NOMO-1 treated with DMSO at 0.1 percent for 48 hours (cell line): ENCODE results near the gene PPP1R1C.
"Not testable (repeated sequence)": the region's sequence is repeated elsewhere in the genome, so short reads cannot be mapped to it uniquely, and the experiment has no call there.

Experiments used
- DNase-seq: peaks from one replicate; lab custom pipeline; 2025; ENCODE audit not compliant: unreplicated experiment; lab: John Stamatoyannopoulos, UW

PPP1R1C gene, protein sequence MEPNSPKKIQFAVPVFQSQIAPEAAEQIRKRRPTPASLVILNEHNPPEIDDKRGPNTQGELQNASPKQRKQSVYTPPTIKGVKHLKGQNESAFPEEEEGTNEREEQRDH

GRCh38 chr2:181985632-181986205, at the start of gene PPP1R1C:
Gene PPP1R1C (plus strand): TSS chr2:181985853. CDS start chr2:181986111, 258 bp downstream.
- DNase-seq, result no peak

GRCh38 chr2:181937473-181937872, 48.2 kb upstream of the PPP1R1C start:
- DNase-seq, result peak; percentile 90

DNA sequence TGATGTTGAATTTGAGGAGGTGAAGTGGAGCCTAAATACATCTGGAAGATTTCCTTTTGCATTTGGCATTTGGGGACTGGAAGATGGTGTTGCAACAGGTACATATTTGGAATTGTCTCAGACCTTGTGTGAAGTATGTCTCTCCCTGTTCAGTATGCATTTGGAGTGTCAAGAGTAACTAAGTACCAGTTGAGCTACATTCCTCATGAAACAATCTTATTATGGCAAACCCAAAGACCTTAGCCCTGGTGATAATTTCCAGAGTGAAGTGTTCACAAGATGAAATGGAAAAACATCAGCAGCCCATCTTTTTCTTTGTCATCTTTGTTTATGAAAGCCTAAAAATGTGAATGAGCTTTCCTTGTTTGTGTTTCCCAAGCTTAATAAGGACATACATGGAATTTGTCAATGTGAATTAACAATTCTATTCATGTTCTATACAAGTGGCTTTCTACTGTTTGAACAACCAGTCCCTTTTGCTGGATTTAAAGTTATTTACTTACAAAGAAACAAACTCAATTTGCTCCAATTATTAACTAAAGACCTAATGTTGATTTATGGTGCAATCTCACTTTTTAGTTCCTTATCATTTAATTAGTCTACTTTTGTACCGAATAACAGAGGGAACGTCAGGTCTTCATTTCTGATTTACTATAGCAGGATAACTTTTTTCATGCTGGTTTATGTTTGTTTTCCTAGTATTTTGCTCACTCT, 42.1 kb upstream of the PPP1R1C start:
- no peak for DNase-seq

DNA sequence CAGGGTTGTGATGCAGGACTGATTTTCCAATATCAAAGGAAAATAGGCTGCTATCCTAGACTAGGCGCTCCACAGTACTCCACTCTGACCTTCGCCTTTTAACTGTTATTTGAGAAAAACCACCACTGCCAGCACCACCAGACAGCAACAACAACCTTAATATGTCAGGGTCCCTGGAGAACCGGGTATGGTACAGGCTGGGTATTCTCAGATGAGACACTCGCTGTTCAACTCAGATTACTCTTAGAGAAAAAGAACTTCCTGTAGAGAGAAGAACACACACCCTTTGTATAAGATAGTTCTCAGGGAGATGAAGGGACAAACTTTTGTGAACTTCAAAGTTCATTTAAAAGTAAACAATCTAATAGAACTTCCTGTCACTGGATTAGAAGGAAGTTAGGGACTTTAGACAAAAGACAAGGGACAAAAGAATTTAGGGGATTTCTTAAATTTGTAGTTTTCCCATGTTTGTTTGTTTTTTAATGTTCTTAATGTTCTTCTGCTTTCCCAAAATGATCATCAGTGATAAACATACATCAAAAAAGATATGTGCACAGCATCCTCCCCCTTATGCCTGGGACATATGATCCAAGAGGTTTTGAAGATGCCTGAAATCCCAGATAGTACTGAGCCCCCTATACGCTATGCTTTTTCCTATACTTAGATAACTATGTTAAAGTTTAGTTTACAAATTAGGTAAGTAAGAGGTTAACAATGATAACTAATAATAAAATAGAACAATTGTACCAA, 41.3 kb upstream of the PPP1R1C start:
- no peak for DNase-seq

DNA sequence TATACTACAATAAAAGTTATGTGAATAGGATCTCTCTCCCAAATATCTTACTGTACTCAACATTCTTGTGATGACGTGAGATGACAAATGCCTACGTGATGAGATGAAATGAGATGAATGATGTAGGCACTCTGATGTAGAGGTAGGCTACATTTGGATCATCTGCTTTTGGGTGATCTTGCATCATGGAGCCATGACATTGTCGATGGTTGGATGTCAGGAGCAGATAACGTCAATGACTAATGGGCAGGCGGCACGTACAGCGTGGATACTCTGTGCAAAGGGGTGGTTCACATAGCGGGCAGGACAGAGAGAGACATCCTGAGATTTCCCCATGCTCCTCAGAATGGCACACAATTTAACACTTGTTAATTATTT, 40.8 kb upstream of the PPP1R1C start:
- no peak for DNase-seq

GRCh38 chr2:181946444-181947127, 39.1 kb upstream of the PPP1R1C start:
- no peak for DNase-seq

- DNase-seq, result no peak
Observed at GRCh38 chr2:181947273-181947672, 38.4 kb upstream of the PPP1R1C start.

DNA sequence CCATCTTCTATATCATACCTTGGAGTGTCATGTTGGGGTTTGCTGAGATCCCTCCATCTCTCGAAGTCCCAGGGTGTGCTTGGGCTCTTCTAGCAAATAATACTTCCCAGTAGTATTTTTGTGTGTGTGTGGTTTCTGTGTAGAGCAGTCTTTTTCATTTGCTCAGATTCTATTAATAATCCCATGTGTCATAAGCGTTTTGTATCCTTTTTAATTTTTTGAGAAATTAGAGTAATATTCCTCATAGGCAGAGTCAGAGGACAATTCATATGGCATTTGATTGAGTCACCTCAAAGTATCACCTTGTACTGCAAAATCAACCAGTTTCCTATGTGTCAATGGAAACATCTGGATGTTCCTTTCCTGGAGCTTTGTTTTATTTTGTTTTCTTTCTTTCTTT, 37.4 kb upstream of the PPP1R1C start:
- no peak for DNase-seq

- DNase-seq, result no peak
Observed at GRCh38 chr2:181949047-181949446, 36.6 kb upstream of the PPP1R1C start.

DNA sequence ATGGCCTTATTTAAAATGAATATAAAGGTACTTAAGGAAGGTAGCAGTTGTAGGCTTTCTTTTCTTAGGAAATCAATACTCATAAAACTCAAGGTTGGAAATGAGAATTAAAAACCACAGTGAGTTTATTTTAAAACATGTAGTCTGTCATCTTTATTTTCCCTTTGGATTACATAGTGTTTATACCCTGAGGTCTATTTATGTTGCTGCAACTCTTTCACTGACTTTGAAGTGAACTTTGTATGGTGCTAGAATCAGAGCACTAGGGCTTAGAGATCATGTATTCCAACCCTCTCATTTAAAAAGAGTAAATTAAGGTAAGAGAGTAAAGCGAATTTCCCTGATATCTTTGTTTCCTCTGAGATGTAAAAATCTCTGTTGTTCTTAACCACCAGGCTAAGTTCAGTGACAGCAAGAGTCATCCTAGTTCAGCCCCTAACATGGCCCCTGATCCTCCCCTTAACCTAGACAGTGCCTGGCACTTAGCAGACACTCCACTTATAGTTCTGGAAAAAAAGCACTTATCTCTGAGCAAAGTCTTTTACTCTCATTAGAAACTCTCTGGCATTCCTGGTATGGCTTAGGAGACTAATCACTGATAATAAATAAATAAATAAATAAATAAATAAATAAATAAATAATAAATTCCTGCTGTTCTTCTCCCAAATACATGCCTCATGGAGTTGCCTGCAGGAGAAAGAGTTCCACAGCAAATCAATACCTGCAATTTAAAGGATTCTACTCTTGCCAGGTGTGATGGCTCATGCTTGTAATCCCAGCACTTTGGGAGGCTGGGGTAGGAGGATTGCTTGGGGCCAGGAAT, 33.0 kb upstream of the PPP1R1C start:
- no peak for DNase-seq

DNA sequence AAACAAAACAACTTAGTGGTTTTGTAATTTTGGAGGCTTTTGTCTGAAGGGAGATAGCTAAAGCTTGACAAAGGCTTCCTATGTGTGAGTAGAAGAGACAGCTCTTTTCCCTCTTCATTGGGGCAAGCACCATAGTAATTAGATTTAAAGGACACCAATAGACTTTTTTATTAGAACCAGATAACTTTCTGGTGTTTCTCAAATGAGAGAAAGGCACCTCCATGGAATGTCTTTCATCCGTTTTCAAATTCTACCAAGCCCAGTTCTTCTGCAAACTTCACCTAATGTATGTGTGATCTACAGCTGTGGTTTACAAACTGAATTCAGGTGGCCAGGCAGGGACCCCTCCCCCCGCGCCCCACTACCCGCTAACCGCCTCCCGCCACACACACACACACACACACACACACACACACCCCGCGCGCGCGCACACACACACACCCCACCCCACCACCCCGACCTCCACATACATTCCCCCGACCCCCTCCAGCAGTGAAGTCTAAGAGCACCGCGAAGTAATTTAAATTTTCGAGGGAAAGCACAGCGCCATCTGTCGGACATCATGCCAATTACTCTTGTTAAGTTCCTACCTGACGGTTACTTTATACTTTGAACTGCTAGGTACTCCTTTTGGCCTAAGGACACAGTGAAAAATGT, 31.6 kb upstream of the PPP1R1C start:
- DNase-seq, result peak; percentile 57

DNA sequence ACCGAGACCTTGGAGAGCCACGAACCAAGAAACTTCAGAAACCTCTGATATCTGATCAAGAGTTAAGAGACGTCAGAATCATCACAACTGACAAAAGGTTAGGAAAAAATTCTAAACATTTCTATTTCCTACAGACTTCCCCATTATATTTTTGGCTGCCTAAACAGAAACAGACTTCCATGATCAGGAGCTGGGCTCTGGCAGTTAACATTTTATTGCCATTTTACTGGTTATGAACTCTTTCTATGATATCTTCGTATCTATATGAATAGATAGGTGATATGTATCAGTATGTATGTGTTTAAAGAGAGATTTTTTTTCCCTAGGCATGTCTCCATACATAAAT, 31.1 kb upstream of the PPP1R1C start:
- peak; percentile 33 for DNase-seq

DNA sequence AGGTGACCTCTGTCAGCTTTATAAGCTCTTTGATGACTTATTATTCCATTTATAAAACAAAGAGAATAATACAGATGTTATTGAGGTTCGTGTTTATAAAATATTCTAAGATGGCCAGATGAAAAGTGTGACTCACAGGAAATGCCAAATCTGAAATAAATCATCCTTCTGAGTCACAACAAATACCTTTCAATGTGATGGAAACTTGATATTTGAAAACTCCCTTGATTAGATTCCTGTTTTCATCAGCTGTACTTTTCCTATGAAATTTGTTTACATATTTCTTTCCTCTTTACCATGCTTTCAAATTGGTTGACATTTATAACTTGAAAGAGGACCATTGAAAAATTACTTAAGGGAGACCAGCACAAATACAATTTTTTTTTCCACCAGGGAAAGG, 30.6 kb upstream of the PPP1R1C start:
- DNase-seq, result no peak

DNA sequence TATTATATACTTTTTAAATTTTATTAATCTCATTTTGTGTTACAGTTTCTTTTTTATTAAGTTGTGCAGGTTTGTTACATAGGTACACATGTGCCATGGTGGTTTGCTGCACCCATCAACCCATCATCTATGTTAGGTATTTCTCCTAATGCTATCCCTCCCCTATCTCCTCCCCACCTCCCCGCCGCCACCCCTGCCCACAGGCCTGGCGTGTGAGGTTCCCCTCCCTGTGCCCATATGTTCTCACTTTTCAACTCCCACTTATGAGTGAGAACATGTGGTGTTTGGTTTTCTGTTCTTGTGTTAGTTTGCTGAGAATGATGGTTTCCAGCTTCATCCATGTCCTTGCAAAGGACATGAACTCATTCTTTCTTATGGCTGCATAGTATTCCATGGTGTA, 29.8 kb upstream of the PPP1R1C start:
- DNase-seq, result not testable (repeated sequence)

DNA sequence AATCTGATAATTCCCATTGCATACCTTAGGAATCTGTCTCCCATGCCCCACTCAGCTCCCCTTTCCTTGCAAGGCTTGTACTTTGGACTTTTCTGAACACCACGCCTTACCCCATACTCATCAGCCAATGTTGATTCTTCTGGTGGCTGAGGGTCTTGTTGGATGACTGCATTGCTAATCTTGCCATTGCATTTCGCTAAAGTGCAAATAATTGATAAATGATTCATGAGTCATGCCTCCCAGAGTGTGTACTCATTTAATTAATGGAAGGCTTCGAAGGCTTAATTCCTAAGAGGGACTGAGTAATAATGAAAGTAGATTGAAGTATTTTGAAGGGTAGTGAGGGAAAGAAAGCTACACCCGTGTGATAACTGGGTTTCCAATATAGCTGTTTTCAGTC, 28.0 kb upstream of the PPP1R1C start:
- no peak for DNase-seq

DNA sequence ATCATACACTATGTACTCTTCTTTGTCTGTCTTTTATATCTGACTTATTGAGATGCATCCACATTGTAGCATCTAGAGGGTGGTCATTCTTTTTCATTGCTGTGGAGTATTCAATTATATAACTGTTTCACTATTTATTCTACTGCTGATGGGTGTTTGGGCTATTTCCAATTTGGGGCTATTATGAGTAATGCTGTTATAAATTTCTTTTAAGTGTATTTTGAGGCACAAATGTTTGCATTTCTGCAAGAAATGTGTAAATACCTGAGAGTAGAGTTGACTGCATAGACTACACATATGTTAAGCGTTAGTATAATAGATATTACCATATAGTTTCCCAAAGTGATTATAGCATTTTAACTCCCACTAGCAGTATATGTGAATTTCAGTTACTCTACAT, 26.9 kb upstream of the PPP1R1C start:
- DNase-seq, result no peak

- no peak for DNase-seq
Observed at GRCh38 chr2:181959508-181959907, 26.1 kb upstream of the PPP1R1C start.

DNA sequence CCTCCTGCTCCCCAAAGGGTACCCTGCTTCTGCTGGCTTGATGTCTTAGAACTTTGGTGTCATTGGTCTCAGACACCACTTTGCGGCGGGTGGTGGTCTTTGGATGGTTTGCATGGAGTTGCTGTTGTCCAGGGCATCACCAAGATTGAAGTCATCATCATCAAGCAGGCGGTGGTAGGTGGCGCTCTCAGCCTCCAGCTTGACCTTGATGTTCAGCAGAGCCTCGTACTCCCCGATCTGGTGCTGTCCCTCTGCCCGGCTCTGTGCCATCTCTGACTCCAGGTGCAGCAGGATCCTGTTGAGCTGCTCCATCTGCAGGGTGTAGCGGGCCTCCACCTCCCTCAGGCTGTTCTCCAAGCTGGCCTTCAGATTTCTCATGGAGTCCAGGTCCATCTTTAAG, 24.5 kb upstream of the PPP1R1C start:
- DNase-seq, result not testable (repeated sequence)

DNA sequence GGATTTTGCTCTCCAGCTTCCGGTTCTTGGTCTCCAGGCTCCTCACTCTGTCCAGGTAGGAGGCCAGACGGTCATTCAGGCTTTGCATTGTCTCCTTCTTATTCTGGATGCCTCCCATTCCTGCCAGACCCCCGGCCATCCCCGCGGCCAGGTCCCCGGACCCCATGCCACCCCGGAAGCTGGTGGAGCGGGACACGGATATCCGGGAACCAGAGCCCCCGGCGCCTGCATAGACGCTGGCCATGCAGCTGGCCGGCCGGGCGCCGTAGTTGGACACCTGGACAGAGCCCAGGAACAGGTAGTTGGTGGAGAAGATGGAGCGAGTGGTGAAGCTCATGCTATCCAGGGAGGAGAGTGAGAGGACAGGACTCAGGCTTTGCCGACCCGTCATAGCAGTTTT, 23.5 kb upstream of the PPP1R1C start:
- no peak for DNase-seq

GRCh38 chr2:181970160-181970794, 15.4 kb upstream of the PPP1R1C start:
- DNase-seq, result no peak
